HepG2 (cell line): ENCODE measurements around the gene ANKRD18B.
"Not testable (repeated sequence)": the region's sequence is repeated elsewhere in the genome, so short reads cannot be mapped to it uniquely, and the experiment has no call there.

Experiments
- CTCF ChIP-seq: sonication (generic); formaldehyde crosslinking; IDR thresholded peaks from 2 replicates; pipeline ENCODE4 v1.5.0; 2020; ENCODE audit warnings: mild to moderate bottlenecking, missing genetic modification reagents, moderate library complexity
- EZH2 ChIP-seq: conservative IDR thresholded peaks from 2 replicates; pipeline ENCODE4 v1.6.1; 2012; ENCODE audit warnings: mild to moderate bottlenecking, low read depth, low read length, moderate library complexity
- PHF20 ChIP-seq: sonication (generic); formaldehyde crosslinking; IDR thresholded peaks from 2 replicates; pipeline ENCODE4 v1.5.0; 2020; ENCODE audit warnings: mild to moderate bottlenecking, missing genetic modification reagents
- TCF12 ChIP-seq, 2 experiments: fragments of 450-650 bp in 1 of 2; sonication (generic) in 1 of 2; formaldehyde crosslinking in 1 of 2; IDR thresholded peaks; 2 replicates each; pipeline versions ENCODE4 v1.6.1 to v1.8.0; 2017 to 2022; ENCODE audit warnings: antibody characterized with exemption in 1 of 2, mild to moderate bottlenecking in 1 of 2, missing genetic modification reagents in 1 of 2, moderate library complexity in 1 of 2
- TF ChIP-seq, protein P1 (sequence below): sonication (generic); formaldehyde crosslinking; IDR thresholded peaks from 2 replicates; pipeline ENCODE4 v1.4.0; 2020; ENCODE audit warnings: mild to moderate bottlenecking, missing genetic modification reagents

- TF ChIP-seq, protein P1, sequence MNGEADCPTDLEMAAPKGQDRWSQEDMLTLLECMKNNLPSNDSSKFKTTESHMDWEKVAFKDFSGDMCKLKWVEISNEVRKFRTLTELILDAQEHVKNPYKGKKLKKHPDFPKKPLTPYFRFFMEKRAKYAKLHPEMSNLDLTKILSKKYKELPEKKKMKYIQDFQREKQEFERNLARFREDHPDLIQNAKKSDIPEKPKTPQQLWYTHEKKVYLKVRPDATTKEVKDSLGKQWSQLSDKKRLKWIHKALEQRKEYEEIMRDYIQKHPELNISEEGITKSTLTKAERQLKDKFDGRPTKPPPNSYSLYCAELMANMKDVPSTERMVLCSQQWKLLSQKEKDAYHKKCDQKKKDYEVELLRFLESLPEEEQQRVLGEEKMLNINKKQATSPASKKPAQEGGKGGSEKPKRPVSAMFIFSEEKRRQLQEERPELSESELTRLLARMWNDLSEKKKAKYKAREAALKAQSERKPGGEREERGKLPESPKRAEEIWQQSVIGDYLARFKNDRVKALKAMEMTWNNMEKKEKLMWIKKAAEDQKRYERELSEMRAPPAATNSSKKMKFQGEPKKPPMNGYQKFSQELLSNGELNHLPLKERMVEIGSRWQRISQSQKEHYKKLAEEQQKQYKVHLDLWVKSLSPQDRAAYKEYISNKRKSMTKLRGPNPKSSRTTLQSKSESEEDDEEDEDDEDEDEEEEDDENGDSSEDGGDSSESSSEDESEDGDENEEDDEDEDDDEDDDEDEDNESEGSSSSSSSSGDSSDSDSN (CRISPR knock-in tag) = not testable (repeated sequence)
- TF ChIP-seq EZH2; CTCF; PHF20; TCF12 (IDR thresholded peaks at IDR 0.05); TCF12 (CRISPR knock-in tag; IDR thresholded peaks at IDR 0.05): not testable (repeated sequence)
Observed at GRCh38 chr9:33579996-33580395, 55.9 kb downstream of the ANKRD18B start.
